GM18502 (cell line): Measurements from ENCODE around the gene SRSF3.
"Not testable (repeated sequence)": the region's sequence is repeated elsewhere in the genome, so short reads cannot be mapped to it uniquely, and the experiment has no call there.

Source experiments
- ATAC-seq: cut with Tn5 transposase; IDR thresholded peaks from one replicate; pipeline ENCODE4 v1.9.1; 2021; ENCODE audit warnings: mild to moderate bottlenecking; ENCODE audit not compliant: unreplicated experiment, poor library complexity

The SRSF3 gene

GRCh38 chr6:36572353-36573311 is 21.5 kb upstream of the SRSF3 start:
- not testable (repeated sequence) for ATAC-seq

GRCh38 chr6:36574679-36575078 is 19.5 kb upstream of the SRSF3 start:
- ATAC-seq = no peak

- no peak for ATAC-seq
Measured at GRCh38 chr6:36576578-36576977, 17.6 kb upstream of the SRSF3 start.

- ATAC-seq = no peak
Measured at GRCh38 chr6:36577301-36577700, 16.9 kb upstream of the SRSF3 start.

GRCh38 chr6:36578030-36578429 is 16.1 kb upstream of the SRSF3 start:
- ATAC-seq = no peak

- ATAC-seq = no peak
Measured at GRCh38 chr6:36578431-36578830, 15.7 kb upstream of the SRSF3 start.

- no peak for ATAC-seq
Measured at GRCh38 chr6:36580184-36580526, 14.0 kb upstream of the SRSF3 start.

- ATAC-seq = no peak
Measured at GRCh38 chr6:36581716-36582115, 12.4 kb upstream of the SRSF3 start.

- no peak for ATAC-seq
Measured at GRCh38 chr6:36586606-36587005, 7.6 kb upstream of the SRSF3 start.

GRCh38 chr6:36589025-36589400 is 5.1 kb upstream of the SRSF3 start:
- ATAC-seq = not testable (repeated sequence)

GRCh38 chr6:36590237-36590636 is 3.9 kb upstream of the SRSF3 start:
- no peak for ATAC-seq

GRCh38 chr6:36592221-36592655 is 1.9 kb upstream of the SRSF3 start:
- no peak for ATAC-seq

- peak; percentile 23 for ATAC-seq
Measured at GRCh38 chr6:36593569-36594028, 563 bp upstream of the SRSF3 start.

GRCh38 chr6:36594816-36595643 is 868 bp downstream of the SRSF3 start:
- no peak for ATAC-seq

GRCh38 chr6:36596356-36596755 is 2.2 kb downstream of the SRSF3 start:
- ATAC-seq = no peak

GRCh38 chr6:36597775-36598174 is 3.6 kb downstream of the SRSF3 start:
- ATAC-seq = no peak

- ATAC-seq = no peak
Measured at GRCh38 chr6:36598326-36598725, 4.2 kb downstream of the SRSF3 start.

- ATAC-seq = no peak
Measured at GRCh38 chr6:36598739-36599318, 4.7 kb downstream of the SRSF3 start.

- ATAC-seq = no peak
Measured at GRCh38 chr6:36599791-36600209, 5.6 kb downstream of the SRSF3 start.

GRCh38 chr6:36600564-36601146 is 6.5 kb downstream of the SRSF3 start:
- no peak for ATAC-seq
